A549 (cell line): ENCODE measurements around the gene TM7SF3. TPM values are rescaled to one million over a fixed set of nuclear protein-coding genes. Genes with fewer than 3 reads are reported as not detected.

Experiments used
- ATAC-seq, 2 experiments: fragments of 200-7000 bp in 1 of 2; fragments of >200 bp in 1 of 2; cut with Nextera tagmentation in 1 of 2; cut with Tn5 transposase in 1 of 2; 3 replicates each; pipeline versions ENCODE4 v1.8.0 to v1.9.1; 2018 to 2020; ENCODE audit warnings: mild to moderate bottlenecking in 1 of 2, moderate library complexity in 1 of 2
- CTCF ChIA-PET: fragments of 300-600 bp; sonication (Branson Sonifier 250); formaldehyde crosslinking; extraction: SDS; loops from one replicate; lab custom pipeline; 2021; ENCODE audit warnings: antibody characterized with exemption, inconsistent platforms; lab: Yijun Ruan, JAX
- POLR2A ChIA-PET: fragments of 350-600 bp; formaldehyde crosslinking; extraction: SDS; loops from one replicate; lab custom pipeline; 2021; ENCODE audit warnings: antibody characterized with exemption, inconsistent platforms; lab: Yijun Ruan, JAX
- DNase-seq, 2 experiments: peaks; one replicate each; pipeline versions ENCODE4 v3.0.0 to v3.0.0-alpha.2; 2011 to 2016; ENCODE audit warnings: low read depth in 1 of 2, low spot score in 1 of 2
- FAIRE-seq: peaks from 2 replicates; lab custom pipeline; 2011; peaks lifted over from hg19 to GRCh38; lab: Jason Lieb, UNC
- H3K27ac ChIP-seq, 2 experiments: fragments of >200 bp; sonication (Bioruptor Twin); formaldehyde crosslinking; 3 replicates each; pipeline ENCODE4 v1.5.1; 2016 to 2017
- H3K4me1 ChIP-seq: fragments of >200 bp; sonication (Bioruptor Twin); formaldehyde crosslinking; 3 replicates; pipeline ENCODE4 v1.6.1; 2016
- H3K4me2 ChIP-seq: fragments of >200 bp; sonication (Bioruptor Twin); formaldehyde crosslinking; 3 replicates; pipeline ENCODE4 v1.6.1; 2016
- H3K4me3 ChIP-seq: fragments of >200 bp; sonication (Bioruptor Twin); formaldehyde crosslinking; 3 replicates; pipeline ENCODE4 v1.5.1; 2016
- H3K9me3 ChIP-seq: fragments of >200 bp; sonication (Bioruptor Twin); formaldehyde crosslinking; 3 replicates; pipeline ENCODE4 v1.6.1; 2016
- ATOH8 ChIP-seq: fragments of 250-450 bp; sonication (Bioruptor Pico); IDR thresholded peaks from 2 replicates; pipeline ENCODE4 v1.5.0; 2020; ENCODE audit warnings: low read depth, mild to moderate bottlenecking, moderate library complexity
- BHLHE40 ChIP-seq: IDR thresholded peaks from 2 replicates; pipeline ENCODE4 v1.6.1; 2012; ENCODE audit warnings: low read depth, low read length, inconsistent platforms
- CBX8 ChIP-seq: fragments of 200-600 bp; sonication (generic); IDR thresholded peaks from 2 replicates; pipeline ENCODE4 v1.6.1; 2016
- CHD2 ChIP-seq: fragments of 150-350 bp; IDR thresholded peaks from 2 replicates; pipeline ENCODE4 v1.6.1; 2014; ENCODE audit warnings: low read length; ENCODE audit not compliant: partially characterized antibody
- CTCF ChIP-seq: fragments of >200 bp; sonication (Bioruptor Twin); formaldehyde crosslinking; IDR thresholded peaks from 3 replicates; pipeline ENCODE4 v1.5.1; 2016
- EHF ChIP-seq: fragments of 250-450 bp; sonication (Bioruptor Pico); IDR thresholded peaks from 2 replicates; pipeline ENCODE4 v1.5.0; 2020; ENCODE audit warnings: mild to moderate bottlenecking
- ELK1 ChIP-seq: fragments of 150-350 bp; IDR thresholded peaks from 2 replicates; pipeline ENCODE4 v1.6.1; 2014; ENCODE audit warnings: low read depth, mild to moderate bottlenecking, low read length
- FOSB ChIP-seq: fragments of 250-450 bp; sonication (Bioruptor Pico); IDR thresholded peaks from 2 replicates; pipeline ENCODE4 v1.5.0; 2020; ENCODE audit warnings: mild to moderate bottlenecking, moderate library complexity
- HDAC2 ChIP-seq: fragments of 200-600 bp; sonication (generic); IDR thresholded peaks from 2 replicates; pipeline ENCODE4 v1.6.1; 2016
- HOXB13 ChIP-seq: fragments of 250-450 bp; sonication (Bioruptor Pico); IDR thresholded peaks from 2 replicates; pipeline ENCODE4 v1.5.0; 2020; ENCODE audit warnings: low read depth, mild to moderate bottlenecking, moderate library complexity
- JUN ChIP-seq, 2 experiments: fragments of >200 bp; sonication (Bioruptor Twin); formaldehyde crosslinking; IDR thresholded peaks; 2 replicates in 1 of 2; 3 replicates in 1 of 2; pipeline ENCODE4 v1.6.1; 2016 to 2017
- KDM1A ChIP-seq: fragments of 200-600 bp; sonication (generic); IDR thresholded peaks from 2 replicates; pipeline ENCODE4 v1.6.1; 2016; ENCODE audit warnings: low read depth, mild to moderate bottlenecking
- MYC ChIP-seq: IDR thresholded peaks from 2 replicates; pipeline ENCODE4 v1.6.1; 2012; ENCODE audit warnings: mild to moderate bottlenecking, inconsistent platforms, low read length, improper control_type of control experiment, borderline replicate concordance
- NPAS2 ChIP-seq: fragments of 250-450 bp; sonication (Bioruptor Pico); IDR thresholded peaks from 2 replicates; pipeline ENCODE4 v1.8.0; 2022; ENCODE audit warnings: mild to moderate bottlenecking, moderate library complexity, borderline replicate concordance
- NR3C1 ChIP-seq: fragments of >200 bp; sonication (Bioruptor Twin); formaldehyde crosslinking; IDR thresholded peaks from 3 replicates; pipeline ENCODE4 v1.6.1; 2017
- PBX3 ChIP-seq: IDR thresholded peaks from 2 replicates; pipeline ENCODE4 v1.6.1; 2012
- POLR2A ChIP-seq: IDR thresholded peaks from 2 replicates; pipeline ENCODE4 v1.6.1; 2012; ENCODE audit warnings: mild to moderate bottlenecking, low read length
- RAD21 ChIP-seq, 2 experiments: fragments of >200 bp in 1 of 2; sonication (Bioruptor Twin) in 1 of 2; formaldehyde crosslinking in 1 of 2; IDR thresholded peaks in 1 of 2; conservative IDR thresholded peaks in 1 of 2; 2 replicates in 1 of 2; 3 replicates in 1 of 2; pipeline ENCODE4 v1.6.1; 2012 to 2018; ENCODE audit warnings: inconsistent platforms in 1 of 2
- RARB ChIP-seq: fragments of 250-450 bp; sonication (Bioruptor Pico); IDR thresholded peaks from 2 replicates; pipeline ENCODE4 v1.8.0; 2021; ENCODE audit warnings: mild to moderate bottlenecking, moderate library complexity
- RCOR1 ChIP-seq: fragments of 150-350 bp; IDR thresholded peaks from 2 replicates; pipeline ENCODE4 v1.6.1; 2014; ENCODE audit warnings: antibody characterized with exemption, low read length, low read depth
- SREBF2 ChIP-seq: fragments of 450-650 bp; IDR thresholded peaks from 2 replicates; pipeline ENCODE4 v1.6.1; 2014; ENCODE audit warnings: mild to moderate bottlenecking, moderate library complexity
- TFCP2L1 ChIP-seq: fragments of 250-450 bp; sonication (Bioruptor Pico); IDR thresholded peaks from 2 replicates; pipeline ENCODE4 v1.5.0; 2021; ENCODE audit warnings: mild to moderate bottlenecking
- TP53 ChIP-seq: fragments of 250-450 bp; sonication (Bioruptor Pico); IDR thresholded peaks from 2 replicates; pipeline ENCODE4 v1.5.0; 2021; ENCODE audit warnings: mild to moderate bottlenecking, moderate library complexity
- ZFP36 ChIP-seq: fragments of 450-650 bp; IDR thresholded peaks from 2 replicates; pipeline ENCODE4 v1.6.1; 2014; ENCODE audit warnings: borderline replicate concordance; ENCODE audit not compliant: partially characterized antibody
- ZNF302 ChIP-seq: fragments of 250-450 bp; sonication (Bioruptor Pico); IDR thresholded peaks from 2 replicates; pipeline ENCODE4 v1.9.0; 2021; ENCODE audit warnings: inconsistent platforms, mild to moderate bottlenecking, moderate library complexity
- WGBS: methylation state at CpG from one replicate; pipeline ENCODE4 v1.1.6; 2017; ENCODE audit errors: missing lambda C conversion rate; 5-methylcytosine and 5-hydroxymethylcytosine counted together
- polyA plus RNA-seq, 4 experiments: library from polyadenylated mRNA; depleted of rRNA in 3 of 4; stranded (reverse); fragments of >200 nt; fragmentation: RNase III in 1 of 4; extraction: RNeasy Plus Mini Kit Qiagen cat#74134 plus additional on column Dnase treatment in 1 of 4; gene quantifications; 2 replicates in 3 of 4; 3 replicates in 1 of 4; pipeline ENCODE4 v1.2.3, GENCODE V29; 2011 to 2017

Gene TM7SF3
- polyA plus RNA-seq, 2 of the 4 experiments (the other 2 are of a cell fraction): 67.8 to 177 TPM

- no peak for FAIRE-seq
- POLR2A ChIA-PET: no interaction called here
- H3K4me2 ChIP-seq: no peak overlapping the region
Measured at GRCh38 chr12:27026257-27026656, 12.1 kb upstream of the TM7SF3 start.

GRCh38 chr12:27025116-27025515, 10.9 kb upstream of the TM7SF3 start:
- TF ChIP-seq NPAS2 (CRISPR knock-in tag): no peak
- DNase-seq (no peak), ATAC-seq (no peak), FAIRE-seq (no peak)
- Histone ChIP-seq H3K4me3 (no peak overlapping the region), H3K27ac (no peak overlapping the region), H3K9me3 (no peaks in the 10 kb centered on the region), H3K4me2 (no peak overlapping the region), H3K4me1 (peaks cover 21% of the 10 kb centered on the region)
- POLR2A ChIA-PET: no interaction called here
- CTCF ChIA-PET: interaction anchor here (0.6 to 2.3 kb wide), 4 partner anchors 9 to 92 kb away, joined by 3 to 11 read pairs (median 5); partner anchors contain the start of gene TM7SF3
- WGBS: 17% methylated on average over 1 of the region's 1 CpG

More at GRCh38 chr12:27026257-27026656, 12.1 kb upstream of the TM7SF3 start:
- no peak for DNase-seq
- peaks cover 21% of the 10 kb centered on the region for H3K4me1 ChIP-seq
- H3K9me3 ChIP-seq: no peaks in the 10 kb centered on the region
- TF ChIP-seq ELK1: no peak
- no peak for TF ChIP-seq CBX8
- TF ChIP-seq HOXB13: no peak
- no peak for TF ChIP-seq PBX3
- TF ChIP-seq TP53 (CRISPR knock-in tag): no peak
- no peak for TF ChIP-seq POLR2A
- TF ChIP-seq EHF (CRISPR knock-in tag): no peak
- no peak overlapping the region for H3K27ac ChIP-seq
- no peak for ATAC-seq
- H3K4me3 ChIP-seq: no peak overlapping the region
- CTCF ChIA-PET: interaction anchor here (0.6 to 2.2 kb wide), 3 partner anchors 11 to 278 kb away, joined by 3 to 11 read pairs (median 6); partner anchors contain the start of gene TM7SF3

- WGBS: 93% methylated on average over 1 of the region's 1 CpG
- FAIRE-seq: no peak
- DNase-seq: no peak
- H3K27ac ChIP-seq: no peak overlapping the region
- peaks cover 21% of the 10 kb centered on the region for H3K4me1 ChIP-seq
- TF ChIP-seq RARB (CRISPR knock-in tag) (no peak), JUN (IDR thresholded peaks at IDR 0.05) (no peak), KDM1A (no peak), FOSB (CRISPR knock-in tag) (no peak), CBX8 (no peak), HOXB13 (no peak), SREBF2 (no peak), HDAC2 (no peak), ZNF302 (CRISPR knock-in tag) (no peak), NR3C1 (no peak), CHD2 (no peak), MYC (no peak), BHLHE40 (no peak), CTCF (no peak), TFCP2L1 (CRISPR knock-in tag) (no peak), RAD21 (conservative IDR thresholded peaks at IDR 0.05 in 1 of 2, IDR thresholded peaks at IDR 0.05 in 1 of 2) (no peak), ZFP36 (no peak), ATOH8 (CRISPR knock-in tag) (no peak), TP53 (CRISPR knock-in tag) (no peak), RCOR1 (no peak)
- no peaks in the 10 kb centered on the region for H3K9me3 ChIP-seq
- peak overlapping the region; percentile 78; the same call in 1 of the 3 replicates for H3K4me2 ChIP-seq
- no peak overlapping the region for H3K4me3 ChIP-seq
- ChIA-PET CTCF (interaction anchor here (0.9 to 2.5 kb wide), 5 partner anchors 8 to 282 kb away, joined by 3 to 19 read pairs (median 3); partner anchors contain the start of gene TM7SF3), POLR2A (no interaction called here)
- ATAC-seq: no peak
Measured at GRCh38 chr12:27024291-27024690, 10.1 kb upstream of the TM7SF3 start.
